Measurements from ENCODE around the gene SPATA2L.

The SPATA2L gene, protein sequence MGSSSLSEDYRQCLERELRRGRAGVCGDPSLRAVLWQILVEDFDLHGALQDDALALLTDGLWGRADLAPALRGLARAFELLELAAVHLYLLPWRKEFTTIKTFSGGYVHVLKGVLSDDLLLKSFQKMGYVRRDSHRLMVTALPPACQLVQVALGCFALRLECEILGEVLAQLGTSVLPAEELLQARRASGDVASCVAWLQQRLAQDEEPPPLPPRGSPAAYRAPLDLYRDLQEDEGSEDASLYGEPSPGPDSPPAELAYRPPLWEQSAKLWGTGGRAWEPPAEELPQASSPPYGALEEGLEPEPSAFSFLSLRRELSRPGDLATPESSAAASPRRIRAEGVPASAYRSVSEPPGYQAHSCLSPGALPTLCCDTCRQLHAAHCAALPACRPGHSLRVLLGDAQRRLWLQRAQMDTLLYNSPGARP

DNA sequence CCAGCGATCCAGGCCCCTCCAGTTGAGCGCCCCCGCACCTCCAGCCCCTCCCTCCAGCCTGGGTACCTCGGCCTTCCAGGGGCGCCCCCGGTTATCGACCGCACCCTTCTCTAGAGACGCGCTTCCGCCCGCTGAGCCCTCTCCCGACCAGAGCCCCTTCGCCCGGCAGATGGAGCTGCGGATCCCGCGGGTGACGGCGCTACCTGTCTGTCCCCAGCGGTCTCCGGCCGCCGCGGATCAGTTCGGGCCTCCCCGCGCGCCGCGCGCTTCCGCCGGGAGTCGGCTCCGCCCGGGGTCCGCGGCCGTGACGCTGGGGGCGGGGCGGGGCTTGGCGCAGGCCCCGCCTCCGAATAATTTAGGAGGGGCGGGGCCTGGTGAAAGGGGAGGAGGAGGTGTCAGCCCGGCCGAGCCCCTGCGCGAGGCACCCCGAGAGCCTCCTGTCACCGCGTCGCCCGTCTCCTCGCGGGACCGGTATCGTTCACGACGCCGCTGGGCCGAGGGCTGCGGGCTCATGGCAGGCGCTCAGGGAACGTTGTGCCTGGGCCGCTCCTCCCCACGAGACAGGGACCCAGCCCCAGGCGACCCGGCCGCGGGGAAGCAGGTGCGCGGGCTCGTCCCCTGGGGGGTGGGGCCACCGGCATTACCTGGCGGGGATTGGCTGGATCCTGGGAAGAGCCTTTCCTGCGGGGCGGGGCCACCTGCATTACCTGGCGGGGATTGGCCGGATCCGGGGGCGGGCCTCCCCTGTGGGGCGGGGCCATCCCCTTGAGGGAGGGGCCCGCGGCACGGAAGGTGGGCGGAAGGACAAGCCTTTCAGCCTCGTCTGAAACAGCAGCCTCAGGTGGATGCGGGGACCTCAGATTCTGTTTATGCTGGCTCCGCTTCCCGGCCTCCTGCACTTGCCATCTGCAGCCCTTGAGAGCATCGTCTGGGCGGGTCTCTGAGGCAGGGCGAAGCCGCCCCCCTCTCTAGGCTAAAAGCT, at the start of gene SPATA2L:
Gene SPATA2L, minus strand, starts transcription at position 281 of the 982 bp plus-strand sequence. CDS start 473 bp downstream, outside the sequence.
- peak; percentile 89 to 95 for DNase-seq (ENCODE audit: low read depth in 2 of 2, low spot score in 1 of 2)

DNA sequence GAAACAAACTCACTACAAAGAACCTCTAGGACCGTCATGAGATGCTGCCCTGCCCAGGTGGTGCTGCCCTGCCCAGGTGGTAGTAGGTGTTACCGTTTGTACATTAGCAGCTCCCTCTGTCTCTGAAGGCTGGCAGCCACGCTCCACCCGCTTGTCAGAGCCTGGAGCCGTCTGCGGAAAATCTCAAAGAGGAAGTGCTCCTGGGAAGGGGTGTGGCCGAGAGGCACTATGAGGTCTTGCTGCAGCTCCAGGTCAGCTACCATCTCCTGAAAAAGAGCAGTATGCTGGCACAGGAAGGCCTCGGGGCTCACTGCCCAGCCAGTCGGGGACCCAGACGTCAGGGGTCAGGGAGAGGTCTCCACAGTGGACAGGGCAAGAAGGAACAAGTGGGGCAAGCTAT, 48.1 kb upstream of the SPATA2L start:
- no peak for DNase-seq (ENCODE audit: low read depth in 2 of 2, low spot score in 1 of 2)

DNA sequence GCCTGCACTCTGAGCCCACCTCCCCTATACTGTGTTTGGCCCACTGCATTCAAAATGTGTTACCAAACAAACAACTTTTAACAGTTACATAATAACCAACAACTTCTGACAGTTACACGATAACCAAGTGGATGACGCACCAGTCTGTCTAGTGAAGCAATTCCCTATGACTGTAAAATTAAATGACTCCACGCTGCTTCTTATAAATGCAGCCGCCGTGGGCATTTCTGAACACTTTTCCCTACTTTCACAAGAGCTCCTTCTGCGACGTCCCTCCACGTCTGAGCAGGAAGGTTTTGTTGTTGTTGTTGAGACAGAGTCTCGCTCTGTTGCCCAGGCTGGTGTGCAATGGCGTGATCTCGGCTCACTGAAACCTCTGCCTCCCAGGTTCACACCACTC, 47.4 kb upstream of the SPATA2L start:
- no peak for DNase-seq (ENCODE audit: low read depth in 2 of 2, low spot score in 1 of 2)

DNA sequence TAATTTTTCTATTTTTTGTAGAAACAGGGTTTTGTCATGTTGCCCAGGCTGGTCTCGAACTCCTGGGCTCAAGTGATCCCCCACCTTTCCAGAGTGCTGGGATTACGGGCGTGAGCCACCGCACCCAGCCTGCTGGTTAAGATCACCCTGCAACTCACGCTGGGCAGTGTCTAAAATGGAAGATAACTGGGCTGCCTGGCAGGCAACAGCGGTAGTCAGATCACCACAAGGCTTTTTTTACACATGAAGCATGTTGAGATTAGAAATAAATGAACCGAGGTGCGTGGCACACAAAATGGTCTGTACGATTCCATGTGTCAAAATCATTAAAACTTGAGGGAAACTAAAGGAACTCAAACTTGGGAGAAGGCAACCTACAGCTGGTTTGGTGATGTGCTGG, 46.6 kb upstream of the SPATA2L start:
- DNase-seq (ENCODE audit: low read depth in 2 of 2, low spot score in 1 of 2) = no peak

DNA sequence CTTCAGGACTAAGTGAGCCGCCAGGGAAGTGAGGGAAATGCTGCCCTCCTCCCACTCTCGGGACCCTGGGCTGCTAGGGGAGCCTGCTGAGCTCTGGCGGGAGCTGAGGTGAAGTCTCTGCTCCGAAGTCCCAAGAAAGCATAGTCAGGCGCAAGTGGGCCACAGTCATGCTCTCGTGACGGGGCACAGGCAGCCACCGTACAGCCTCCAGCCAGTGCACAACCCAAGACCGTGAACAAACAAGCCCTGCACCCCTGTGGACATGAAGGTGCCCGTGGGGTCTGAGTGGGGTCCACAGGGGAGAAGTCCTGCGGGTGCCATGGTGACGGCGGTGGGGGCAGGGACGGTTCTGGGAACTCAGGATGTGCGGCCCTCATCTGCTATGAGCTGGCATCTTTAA, 44.5 kb upstream of the SPATA2L start:
- no peak for DNase-seq (ENCODE audit: low read depth in 2 of 2, low spot score in 1 of 2)

DNA sequence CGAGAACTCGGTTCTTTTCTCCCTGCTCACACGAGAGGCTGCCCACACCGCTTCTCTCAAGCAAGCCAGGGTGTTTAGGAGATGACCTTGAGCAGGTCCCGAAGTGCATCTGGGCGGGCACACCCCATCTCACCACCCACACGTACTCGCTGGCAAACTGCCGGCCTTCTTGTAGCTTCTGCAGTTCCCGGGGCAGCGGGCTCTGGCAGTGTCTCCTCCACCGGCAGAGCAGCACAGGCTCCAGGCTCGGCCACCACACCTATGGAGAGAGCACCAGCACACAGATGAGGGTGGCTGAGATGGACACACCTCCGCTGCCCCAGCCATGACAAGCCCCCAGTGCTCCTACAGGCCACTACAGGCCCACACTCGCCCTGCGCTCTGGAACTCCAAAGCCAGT, 43.3 kb upstream of the SPATA2L start:
- no peak for DNase-seq (ENCODE audit: low read depth in 2 of 2, low spot score in 1 of 2)

DNA sequence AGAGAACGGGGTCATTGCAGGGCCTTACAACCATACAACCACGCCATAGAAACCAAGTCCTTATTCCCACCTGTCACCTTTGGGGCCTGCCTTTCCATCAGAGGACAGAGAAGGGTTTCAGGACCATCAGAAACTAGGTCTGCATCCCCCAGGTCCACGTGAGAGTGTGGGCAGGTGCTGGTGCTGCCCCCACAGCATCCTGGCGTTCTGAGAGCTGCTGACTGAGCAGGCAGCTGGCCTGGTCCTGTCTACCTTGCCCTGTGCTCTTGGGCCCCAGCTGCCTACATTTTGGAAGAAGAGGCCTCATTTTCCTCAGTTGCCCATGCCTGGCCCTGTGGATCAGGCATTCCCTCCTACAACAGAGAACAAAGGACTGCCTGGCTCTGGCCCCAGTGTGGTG, 41.4 kb upstream of the SPATA2L start:
- DNase-seq (ENCODE audit: low read depth in 2 of 2, low spot score in 1 of 2) = no peak

DNA sequence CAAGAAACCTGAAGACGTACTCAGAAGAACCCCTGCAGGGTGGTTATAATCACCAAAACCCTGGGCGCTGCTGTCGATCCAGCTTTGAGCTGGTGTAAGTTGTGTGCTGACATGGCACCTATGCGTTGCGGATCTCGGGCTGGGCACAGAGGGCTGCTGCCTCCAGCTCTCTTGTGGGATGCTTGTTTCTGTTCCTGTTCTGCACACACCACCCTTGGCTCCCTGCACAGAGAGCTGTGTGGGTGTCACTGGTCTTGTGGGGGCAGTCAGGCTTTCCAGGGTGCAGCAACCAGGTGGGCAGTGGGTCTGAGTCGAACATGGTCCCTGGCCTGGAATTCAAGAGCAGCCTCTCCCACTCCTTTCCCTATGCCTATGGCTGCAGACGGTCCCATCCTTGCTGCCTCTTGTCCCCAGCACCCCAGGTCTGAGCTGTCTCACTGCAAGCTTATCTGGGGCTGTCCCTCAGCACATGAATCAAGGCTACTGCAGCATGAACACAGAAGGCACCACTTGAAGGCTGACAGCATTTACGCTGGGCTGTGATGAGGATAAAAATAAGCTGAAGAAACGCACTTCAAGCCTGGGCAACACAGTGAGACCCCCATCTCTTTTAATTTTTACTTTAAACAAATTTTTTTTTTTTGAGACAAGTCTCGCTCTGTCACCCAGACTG, 40.0 kb upstream of the SPATA2L start:
- no peak for DNase-seq (ENCODE audit: low read depth in 2 of 2, low spot score in 1 of 2)

DNA sequence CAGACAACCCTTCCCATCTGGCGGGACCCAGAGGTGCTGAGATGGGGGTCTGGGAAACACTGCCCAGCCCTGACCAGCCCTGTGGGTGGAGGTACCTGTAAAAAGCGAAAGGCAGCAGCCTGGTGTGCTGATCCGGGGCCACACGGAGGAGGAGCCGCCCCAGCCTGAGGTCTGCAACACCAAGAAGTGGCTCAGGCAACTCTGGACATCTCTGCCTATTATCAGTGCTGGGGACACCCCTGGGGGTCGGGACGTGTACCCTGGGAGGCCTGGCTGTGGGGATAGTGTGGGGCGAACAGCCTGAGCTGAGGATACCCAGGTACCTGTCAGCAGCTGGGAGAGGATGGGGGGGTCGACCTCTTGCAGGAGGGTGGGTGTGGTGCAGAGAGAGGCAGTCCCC, 37.9 kb upstream of the SPATA2L start:
- DNase-seq (ENCODE audit: low read depth in 2 of 2, low spot score in 1 of 2) = no peak

DNA sequence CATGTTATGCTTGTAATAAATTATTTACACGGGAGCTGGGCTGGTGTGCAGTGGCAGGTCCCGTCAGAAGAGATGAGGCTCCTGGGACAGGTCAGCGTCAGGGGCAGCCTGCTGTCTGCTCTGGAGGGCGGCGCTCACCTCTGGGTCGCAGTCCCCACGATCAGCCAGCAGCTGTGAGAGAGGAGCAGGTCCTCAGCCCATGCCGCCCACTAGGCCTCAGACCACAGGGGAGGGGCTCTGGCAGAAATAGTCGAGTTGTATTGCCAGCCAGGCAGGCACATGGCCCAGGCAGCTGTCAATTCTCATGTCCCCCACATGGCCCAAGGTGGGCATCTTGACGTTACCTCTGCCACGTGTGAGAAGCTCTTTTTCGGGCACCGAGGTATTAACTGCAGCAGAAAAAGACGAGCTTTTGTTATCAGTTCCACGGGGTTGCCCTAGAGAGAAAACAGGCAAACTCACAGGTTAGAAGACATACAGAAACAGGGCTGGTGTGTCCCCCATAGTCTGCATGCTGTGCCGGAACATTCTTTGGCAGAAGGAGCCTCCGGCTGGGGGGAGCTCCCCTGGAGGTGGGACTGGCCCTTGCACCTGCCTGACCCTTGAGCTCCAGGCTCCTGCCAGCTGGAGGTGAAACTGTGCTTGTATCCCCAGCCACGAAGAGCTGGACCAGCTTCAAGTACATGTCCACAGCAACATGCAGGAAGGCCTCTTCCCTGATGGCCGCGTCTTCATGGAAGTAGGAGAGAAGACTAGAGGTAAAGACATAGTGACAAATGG, 37.2 kb upstream of the SPATA2L start:
- no peak for DNase-seq (ENCODE audit: low read depth in 2 of 2, low spot score in 1 of 2)

DNA sequence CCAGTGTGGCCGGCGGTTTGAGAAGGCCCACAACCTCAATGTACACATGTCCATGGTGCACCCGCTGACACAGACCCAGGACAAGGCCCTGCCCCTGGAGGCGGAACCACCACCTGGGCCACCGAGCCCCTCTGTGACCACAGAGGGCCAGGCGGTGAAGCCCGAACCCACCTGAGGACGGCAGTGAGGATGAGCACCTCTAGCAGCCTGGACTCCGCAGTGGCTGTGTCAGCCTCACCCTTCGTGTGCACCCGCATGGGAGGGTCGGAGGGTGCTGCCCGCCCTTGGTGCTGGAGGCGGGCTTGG, 36.5 kb upstream of the SPATA2L start:
- no peak for DNase-seq (ENCODE audit: low read depth in 2 of 2, low spot score in 1 of 2)

DNA sequence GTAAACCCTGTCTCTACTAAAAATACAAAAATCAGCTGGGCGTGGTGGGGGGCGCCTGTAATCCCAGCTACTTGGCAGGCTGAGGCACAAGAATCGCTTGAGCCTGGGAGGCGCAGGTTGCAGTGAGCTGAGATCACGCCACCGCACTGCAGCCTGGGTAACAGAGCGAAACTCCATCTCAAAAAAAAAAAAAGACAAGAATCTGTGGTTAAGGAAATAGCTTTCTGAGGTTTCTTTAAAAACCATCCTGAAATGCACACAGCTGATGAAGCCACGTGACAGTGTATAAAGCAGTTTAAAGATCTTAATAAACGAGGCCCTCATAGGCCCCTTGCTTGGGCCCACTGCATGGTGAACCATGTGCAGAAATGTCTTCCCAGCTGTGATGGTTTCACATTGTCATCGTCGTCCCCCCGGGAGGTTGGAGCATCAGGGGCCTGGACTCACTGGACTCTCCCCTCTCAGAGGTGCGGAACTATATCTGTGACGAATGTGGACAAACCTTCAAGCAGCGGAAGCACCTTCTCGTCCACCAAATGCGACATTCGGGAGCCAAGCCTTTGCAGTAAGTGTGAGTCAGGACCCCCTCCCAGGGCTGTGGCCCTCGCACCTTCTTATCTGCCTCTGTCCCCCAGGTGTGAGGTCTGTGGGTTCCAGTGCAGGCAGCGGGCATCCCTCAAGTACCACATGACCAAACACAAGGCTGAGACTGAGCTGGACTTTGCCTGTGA, 36.0 kb upstream of the SPATA2L start:
- no peak for DNase-seq (ENCODE audit: low read depth in 2 of 2, low spot score in 1 of 2)

DNA sequence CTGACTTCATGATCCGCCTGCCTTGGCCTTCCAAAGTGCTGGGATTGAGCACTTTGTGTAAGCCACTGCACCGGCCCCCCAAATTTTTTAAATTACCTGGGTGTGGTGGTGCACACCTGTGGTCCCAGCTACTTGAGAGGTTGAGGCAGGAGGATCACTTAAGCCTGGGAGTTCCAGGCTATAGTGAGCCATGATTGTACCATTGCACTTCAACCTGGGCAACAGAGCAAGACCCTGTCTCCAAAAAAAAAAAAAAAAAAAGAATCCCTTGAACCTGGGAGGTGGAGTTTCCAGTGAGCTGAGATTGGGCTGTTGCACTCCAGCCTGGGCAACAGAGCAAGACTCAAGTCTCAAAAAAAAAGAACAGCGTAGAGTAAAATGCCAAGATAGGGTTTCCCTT, 35.0 kb upstream of the SPATA2L start:
- no peak for DNase-seq (ENCODE audit: low read depth in 2 of 2, low spot score in 1 of 2)

DNA sequence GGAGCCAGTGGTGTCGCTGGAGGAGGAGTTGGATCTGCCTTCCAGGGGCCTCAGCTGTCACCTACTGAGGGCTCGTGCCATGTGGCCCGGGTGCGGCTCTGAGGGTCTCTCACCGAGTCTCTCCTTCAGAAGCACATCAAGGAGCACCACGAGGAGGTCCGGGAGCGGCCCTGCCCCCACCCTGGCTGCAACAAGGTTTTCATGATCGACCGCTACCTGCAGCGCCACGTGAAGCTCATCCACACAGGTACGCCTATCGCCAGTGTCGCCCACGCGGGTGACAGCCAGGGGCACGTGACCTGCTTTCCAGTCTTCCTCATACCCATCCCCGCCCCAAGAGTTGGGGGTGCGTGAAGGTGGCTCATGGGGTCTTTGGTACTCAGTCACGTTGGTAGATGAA, 32.3 kb upstream of the SPATA2L start:
- no peak for DNase-seq (ENCODE audit: low read depth in 2 of 2, low spot score in 1 of 2)

DNA sequence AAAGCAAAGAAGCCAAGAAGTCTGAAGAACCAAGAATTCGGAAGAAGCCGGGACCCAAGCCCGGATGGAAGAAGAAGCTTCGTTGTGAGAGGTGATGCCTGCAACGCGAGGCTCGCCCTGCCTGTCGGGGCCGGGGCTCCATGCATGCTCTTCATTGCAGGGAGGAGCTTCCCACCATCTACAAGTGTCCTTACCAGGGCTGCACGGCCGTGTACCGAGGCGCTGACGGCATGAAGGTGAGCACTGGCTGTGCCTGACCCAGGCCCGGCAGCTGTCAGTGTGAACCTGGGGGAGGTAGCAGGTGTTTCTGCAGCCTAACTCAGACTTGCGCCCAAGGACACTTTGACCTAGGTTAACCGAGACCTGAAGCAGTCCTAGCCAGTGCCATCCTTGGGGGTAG, 31.8 kb upstream of the SPATA2L start:
- no peak for DNase-seq (ENCODE audit: low read depth in 2 of 2, low spot score in 1 of 2)

DNA sequence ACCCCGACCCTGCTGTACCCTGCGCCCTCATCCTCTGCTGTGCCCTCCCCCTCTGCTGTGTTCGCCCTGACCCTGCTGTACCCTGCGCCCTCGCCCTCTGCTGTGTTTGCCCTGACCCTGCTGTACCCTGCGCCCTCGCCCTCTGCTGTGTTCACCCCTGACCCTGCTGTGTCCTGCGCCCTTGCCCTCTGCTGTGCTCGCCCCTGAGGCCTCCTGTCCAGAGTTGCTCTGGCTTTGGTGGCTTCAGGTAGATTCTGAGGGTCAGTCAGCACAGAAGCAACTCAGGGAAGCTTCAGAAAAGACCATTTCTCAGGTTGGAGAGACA, 31.4 kb upstream of the SPATA2L start:
- no peak for DNase-seq (ENCODE audit: low read depth in 2 of 2, low spot score in 1 of 2)

DNA sequence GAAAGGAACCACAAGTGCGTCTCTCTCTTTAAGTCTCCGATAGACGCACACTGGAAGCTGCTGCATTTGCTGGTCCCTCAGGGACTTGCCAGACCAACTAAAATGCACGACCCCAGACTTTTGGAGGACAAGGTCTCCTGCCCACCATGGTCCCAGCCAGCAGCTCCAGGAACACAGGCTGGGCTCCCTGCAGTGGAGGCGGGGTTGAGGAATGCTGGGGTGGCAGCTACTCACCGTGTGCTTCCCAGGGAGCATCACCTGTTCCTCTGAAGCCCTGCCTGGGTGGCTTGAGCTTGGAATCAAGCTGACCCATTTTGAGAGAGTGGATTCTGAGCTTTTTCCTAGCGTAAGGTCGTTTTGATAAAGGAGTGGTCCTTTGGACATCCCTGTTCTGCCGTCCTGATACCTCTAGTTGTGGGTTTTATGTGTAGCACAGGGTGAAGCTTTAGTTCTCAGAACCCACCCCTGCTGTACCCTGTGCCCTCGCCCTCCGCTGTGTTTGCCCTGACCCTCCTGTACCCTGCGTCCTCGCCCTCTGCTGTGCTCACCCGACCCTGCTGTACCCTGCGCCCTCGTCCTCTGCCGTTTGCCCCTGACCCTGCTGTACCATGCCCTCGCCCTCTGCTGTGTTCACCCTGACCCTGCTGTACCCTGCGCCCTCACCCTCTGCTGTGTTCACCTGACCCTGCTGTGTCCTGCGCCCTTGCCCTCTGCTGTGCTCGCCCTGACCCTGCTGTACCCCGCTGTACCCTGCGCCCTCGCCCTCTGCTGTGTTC, 30.8 kb upstream of the SPATA2L start:
- no peak for DNase-seq (ENCODE audit: low read depth in 2 of 2, low spot score in 1 of 2)

DNA sequence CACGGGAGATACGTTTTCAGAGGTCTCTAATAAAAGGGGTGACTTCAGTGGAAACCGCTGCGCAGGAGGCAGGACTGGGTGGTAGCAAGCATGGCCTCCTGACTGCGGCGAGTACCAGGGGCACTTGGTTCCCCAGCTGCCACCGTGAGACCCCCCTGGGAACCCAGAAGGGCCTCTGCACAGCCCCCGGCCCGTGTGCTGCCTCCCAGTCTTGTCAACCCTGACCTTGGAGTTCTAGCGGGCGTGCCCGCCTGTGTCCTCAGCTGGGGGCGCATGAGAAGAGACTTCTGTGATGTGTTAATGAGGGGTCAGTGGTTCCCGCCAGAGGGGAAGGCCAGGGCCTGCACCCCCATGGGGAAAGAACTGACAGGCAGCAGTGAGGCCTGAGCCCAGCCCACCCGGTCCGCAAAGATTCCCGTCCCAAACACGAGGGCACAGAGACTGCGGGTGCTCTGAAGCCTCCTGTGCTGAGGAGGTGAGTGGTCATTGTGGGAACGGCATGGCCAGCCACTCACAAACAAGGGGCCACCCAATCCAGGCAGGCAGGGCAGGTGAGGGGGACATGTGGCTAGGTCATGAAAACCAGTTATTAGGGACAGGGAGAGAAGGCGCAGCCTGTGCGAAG, 29.2 kb upstream of the SPATA2L start:
- no peak for DNase-seq (ENCODE audit: low read depth in 2 of 2, low spot score in 1 of 2)

DNA sequence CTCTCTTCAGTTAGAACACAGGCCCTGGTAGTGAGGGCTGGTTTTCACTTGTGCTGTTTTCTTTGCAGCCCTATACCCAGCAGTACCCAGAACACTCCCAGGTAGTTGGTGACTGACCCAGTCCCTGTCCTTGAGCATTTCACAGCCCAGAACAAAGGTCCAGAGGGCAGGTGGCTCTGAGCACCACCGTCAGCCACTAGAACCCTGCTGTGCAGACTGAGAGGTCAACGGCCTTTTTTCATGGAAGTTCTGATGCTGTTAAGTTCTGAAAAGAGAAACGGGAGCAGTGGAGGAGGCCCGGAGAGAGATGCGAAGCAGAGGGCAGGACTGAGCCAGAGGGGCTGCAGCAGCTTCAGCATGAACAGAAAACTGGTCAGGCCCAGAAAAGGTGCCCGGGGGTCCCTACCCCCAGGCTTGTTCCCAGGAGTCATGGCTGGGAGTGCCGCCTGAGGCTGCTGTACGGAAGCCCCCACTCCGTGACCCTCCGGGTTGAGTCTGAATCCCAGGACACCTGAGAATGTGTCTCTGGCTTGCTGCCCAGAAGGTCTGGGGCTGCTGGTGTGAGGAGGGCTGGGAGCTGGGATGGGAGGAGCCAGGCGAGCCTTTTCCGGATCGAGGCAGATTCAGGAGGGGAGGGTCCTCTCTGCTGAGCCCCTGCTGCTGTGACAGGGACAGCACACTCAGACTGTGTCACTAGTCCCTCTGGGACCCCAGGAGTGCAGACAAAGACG, 28.5 kb upstream of the SPATA2L start:
- DNase-seq (ENCODE audit: low read depth in 2 of 2, low spot score in 1 of 2) = no peak

Data from stimulated activated CD8-positive, alpha-beta memory T cell treated with anti-CD3 and anti-CD28 coated beads, Interleukin-4, amount 100 ng/mL, for 1 hour (primary cell).